ENCODE results near the gene COL9A3. TPM values are rescaled to one million over a fixed set of nuclear protein-coding genes. Genes with fewer than 3 reads are reported as not detected.

COL9A3 gene
- total RNA-seq, 1 experiment from 2014 or later = 59.7 TPM

GRCh38 chr20:62822239-62822787 is 5.5 kb downstream of the COL9A3 start:
- no peak for DNase-seq (ENCODE audit: low spot score)

DNA sequence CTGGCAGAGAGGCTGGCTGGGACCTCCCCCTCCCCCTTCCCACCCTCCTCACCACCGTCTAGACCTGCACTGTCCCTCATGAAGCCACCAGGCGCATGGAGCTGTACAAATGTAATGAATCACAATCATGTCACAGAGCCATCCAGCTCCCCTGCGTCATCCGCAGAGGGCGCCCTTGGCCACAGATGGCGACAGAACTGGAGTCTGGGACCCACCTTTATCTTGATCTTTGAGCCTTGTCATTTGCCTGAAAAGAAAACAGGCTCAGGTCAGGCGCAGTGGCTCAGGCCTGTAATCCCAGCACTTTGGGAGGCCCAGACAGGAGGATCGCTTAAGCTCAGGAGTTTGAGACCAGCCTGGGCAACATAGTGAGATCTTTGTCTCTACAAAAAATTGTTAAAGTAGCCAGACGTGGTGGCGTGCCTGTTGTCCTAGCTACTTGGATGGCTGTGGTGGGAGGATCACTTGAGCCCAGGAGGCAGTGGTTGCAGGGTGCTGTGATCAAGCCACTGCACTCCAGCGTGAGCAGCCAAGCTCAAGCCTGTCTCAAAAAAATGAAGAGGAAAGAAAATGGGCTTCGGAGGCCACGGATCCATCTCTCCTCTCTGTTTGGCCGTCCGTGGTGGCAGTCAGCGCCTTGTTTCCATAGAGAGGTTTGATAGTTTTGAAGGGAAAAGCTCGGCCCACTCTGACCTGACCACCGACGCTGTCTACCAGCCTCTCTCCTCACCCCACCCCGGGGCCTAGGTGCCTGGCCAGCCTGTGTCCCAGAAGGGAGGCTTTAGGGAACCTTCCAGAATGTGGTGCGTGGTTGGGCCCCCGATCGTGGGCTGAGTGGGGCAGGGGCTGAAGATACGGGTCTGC is 6.2 kb downstream of the COL9A3 start:
- peak; percentile 97 for DNase-seq (ENCODE audit: low spot score)

- no peak for DNase-seq (ENCODE audit: low spot score)
These were observed 7.0 kb downstream of the COL9A3 start for GRCh38 chr20:62823688-62824475.

- no peak for DNase-seq (ENCODE audit: low spot score)
These were observed 7.9 kb downstream of the COL9A3 start for GRCh38 chr20:62824476-62825332.

GRCh38 chr20:62825333-62825985 is 8.6 kb downstream of the COL9A3 start:
- no peak for DNase-seq (ENCODE audit: low spot score)

DNA sequence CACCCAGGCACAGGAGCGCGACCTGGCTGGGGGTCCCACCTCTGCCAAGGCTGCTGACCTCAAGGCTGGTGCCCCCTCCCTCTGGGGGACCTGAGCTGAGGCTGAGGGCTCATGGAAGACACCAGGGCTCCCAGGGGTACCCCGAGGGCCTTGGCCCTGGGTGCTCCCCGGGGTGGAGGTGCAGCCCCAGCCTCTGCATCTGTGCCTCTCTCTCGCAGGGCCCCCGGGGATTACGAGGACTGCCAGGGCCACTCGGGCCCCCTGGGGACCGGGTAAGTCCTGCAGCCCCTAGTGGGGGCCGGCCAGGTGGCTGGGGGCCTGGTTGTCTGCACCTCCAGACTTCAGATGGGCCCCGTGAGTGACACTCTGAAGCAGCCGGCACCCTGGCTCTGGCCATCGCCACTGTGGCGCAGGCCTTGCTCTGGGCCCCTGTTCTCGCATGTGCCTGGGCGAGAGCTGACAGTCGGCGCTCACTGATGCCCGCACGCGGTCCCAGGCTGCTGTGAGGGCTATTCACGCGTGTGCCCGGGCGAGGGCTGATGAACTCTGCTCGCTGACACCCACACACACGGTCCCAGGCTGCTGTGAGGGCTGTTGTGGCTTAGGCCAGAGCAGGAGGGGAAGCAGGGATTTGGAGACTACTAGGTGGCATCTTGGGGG is 9.3 kb downstream of the COL9A3 start:
- no peak for DNase-seq (ENCODE audit: low spot score)

DNA sequence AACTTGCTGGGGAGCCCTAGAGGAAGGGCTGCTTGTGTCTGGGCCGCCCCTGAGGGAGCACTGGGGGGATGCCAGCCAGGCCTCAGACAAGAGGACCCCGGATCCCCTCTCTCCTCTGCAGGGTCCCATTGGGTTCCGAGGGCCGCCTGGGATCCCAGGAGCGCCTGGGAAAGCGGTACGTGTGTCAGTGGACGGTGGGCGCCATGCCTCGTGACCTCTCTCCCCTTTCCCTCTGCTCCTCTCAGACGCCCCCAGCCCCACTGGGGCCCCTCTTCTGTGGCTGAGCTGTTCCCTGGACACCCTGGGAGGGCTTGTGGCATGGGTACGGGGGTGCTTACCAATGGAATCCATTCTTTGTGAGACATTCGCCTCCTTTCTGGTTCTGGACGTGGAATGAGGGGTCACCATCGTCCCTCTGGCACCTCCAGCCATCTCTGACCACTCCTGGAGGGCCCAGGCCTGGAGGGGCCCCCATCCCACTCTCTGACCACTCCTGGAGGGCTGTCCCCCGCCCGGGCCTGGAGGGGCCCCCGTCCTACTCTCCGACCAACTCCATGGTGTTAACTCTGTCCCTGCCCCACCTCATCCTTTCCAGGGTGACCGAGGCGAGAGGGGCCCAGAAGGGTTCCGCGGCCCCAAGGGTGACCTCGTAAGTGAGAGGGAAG is 9.9 kb downstream of the COL9A3 start:
- DNase-seq (ENCODE audit: low spot score) = no peak

DNA sequence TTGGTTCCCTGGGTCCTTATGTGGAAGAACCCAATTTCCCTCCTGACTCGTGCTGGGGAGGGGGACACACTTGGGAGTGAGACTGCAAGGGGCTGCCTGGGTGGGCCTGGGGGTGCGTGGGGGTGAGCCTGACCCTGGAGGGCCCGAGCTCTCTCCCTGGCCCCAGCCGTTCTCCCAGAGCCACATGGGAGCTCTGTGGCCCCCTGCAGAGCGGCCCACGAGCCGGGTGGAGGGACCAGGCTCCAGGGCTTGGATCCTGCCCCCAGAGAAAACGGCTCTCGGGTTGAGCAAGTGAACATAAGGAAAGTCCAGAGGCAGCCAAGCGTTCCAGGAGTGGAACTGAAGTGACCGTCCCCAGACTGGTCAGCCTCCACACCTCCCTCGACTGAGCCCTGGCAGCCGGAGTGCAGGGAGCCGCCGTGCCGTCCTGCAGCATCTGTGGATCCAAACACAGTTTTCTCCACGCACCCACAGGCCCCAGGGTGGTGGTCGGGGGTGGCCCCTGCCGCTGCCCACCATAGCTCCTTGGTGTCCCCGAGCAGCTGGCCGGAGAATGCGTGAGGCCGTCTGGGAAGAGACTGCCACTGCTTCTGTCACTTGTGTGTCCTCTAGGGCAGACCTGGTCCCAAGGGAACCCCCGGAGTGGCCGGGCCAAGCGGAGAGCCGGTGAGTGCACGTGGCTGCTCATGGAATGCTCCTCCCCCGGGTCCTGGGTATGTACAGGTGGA is 10.6 kb downstream of the COL9A3 start:
- DNase-seq (ENCODE audit: low spot score) = no peak

DNA sequence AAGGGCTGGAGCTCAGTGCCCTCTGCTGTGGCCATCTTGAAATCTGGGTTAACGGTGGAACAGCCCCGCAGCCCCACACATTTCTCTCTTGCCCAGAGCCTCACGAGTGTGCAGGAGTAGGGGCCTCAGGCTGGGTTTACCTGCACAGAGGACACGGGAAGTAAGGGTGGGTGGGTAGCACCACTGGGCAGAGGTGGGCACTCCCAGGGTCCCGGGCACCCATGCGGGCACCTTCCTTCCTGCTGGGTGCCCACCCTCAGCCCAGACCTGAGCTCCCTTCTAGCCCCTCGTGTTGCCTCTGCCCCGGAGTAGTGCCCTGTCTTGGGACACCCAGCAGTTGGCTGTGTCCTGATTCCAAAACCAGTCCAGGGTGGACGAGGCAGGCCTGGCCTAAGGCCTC is 11.2 kb downstream of the COL9A3 start:
- DNase-seq (ENCODE audit: low spot score) = no peak

DNA sequence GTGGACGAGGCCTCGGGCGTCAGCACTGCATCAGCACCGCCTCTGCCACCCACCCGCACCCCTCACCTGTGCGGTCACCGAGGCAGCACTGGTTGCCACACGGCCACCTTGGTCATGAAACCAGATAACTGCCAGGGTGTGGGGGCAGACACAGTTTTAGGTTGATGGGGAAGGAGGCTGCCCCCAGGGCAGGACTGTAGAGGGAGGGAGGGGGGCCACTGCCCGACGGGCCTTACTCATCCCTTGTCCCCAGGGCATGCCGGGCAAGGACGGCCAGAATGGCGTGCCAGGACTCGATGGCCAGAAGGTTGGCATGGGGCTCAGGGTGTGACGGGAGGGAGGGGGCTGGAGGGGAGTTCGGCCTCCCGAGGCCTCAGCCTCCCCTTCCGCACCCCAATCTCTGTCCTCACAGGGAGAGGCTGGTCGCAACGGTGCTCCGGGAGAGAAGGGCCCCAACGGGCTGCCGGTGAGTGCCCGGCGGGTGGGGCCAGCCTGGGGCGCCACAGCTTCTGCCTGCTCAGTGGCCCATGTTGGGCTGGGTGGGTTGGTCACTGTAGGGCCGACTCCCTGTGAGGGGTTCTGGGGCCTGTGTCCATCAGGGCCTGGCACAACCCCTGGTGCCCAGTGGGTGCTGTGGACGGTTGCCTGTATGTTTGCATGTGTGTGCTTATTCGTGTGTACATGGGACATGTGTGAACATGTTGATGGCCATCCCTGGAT is 11.8 kb downstream of the COL9A3 start:
- no peak for DNase-seq (ENCODE audit: low spot score)

DNA sequence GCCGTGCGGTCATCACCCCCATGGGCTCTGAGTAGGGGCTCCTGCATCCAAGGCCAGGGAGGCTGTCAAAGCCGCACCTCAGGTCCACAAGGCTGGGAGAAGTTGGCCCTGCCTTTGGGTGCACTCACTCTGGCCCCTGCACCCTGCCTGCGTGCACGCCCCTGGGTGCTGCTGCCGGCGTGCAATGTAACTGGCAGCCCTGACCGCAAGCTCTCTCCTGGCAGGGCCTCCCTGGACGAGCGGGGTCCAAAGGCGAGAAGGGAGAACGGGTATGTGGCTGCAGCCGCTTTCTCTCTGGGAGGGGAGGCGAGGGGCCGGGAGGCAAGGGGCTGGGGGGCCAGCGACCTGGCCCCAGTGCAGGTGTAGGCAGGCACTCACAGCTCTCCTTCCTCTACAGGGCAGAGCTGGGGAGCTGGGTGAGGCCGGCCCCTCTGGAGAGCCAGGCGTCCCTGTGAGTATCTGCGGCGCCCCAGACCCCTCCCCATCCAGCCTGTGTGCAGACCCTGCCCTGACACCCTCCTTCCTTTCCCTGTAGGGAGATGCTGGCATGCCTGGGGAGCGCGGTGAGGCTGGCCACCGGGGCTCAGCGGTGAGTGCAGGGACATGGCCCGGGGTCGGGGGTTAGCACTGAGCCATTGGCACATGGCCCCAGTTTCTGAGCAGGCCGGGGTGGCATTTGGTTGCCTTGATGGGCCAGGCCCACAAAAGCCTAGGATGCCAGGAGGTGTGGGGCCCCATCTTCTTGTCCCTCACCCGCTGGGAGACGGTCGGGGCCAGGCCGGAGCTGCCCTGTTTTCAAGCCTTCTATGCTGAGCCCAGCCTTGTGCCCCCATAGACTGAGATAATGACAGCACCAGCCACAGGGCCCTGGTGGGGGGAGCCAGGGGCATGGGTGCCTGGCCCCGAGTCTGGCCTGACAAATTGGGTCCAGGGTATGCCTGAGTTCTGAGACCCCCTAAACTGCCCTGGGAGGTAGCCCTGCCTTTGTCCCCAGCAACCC is 12.7 kb downstream of the COL9A3 start:
- DNase-seq (ENCODE audit: low spot score) = no peak

GRCh38 chr20:62830251-62830650 is 13.4 kb downstream of the COL9A3 start:
- no peak for DNase-seq (ENCODE audit: low spot score)

- no peak for DNase-seq (ENCODE audit: low spot score)
These were observed 14.0 kb downstream of the COL9A3 start for GRCh38 chr20:62830821-62831220.

- peak; percentile 60 for DNase-seq (ENCODE audit: low spot score)
These were observed 14.5 kb downstream of the COL9A3 start for GRCh38 chr20:62831361-62831788.

- no peak for DNase-seq (ENCODE audit: low spot score)
These were observed 15.0 kb downstream of the COL9A3 start for GRCh38 chr20:62831854-62832211.

DNA sequence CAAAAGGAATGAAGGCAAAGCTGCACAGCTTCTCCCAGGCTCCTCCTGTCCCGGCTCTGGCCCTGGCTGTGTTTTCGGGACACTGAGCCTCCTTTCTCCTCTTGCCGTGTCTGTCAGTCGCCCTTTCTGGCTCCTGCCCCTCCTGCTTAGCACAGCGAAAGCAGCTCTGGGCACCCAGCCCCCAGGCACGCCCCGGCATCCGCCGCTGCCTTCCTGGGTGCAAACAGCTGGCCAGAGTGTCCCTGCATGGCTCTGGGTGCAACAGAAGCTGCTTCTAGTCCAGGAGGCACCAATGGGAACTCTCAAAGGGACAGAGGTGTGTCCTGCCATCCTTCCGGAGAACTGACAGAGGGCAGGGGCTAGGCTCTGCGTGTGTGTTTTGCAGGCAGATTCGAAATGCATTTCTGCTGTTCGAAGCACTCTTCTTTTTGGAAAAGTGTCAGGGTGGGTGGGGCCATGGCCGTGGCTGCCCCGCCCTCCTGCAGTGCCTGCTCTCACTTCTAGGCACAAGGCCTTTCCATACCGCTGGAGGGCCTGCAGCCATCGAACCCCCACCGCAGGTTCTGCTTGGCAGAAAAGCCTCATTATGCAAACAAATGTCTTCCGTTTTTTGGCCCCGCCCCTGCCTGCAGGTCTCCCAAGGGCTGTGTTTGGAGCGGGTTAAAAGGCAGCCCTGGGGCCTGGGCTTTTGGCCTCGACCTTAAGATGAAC is 15.5 kb downstream of the COL9A3 start:
- no peak for DNase-seq (ENCODE audit: low spot score)

DNA sequence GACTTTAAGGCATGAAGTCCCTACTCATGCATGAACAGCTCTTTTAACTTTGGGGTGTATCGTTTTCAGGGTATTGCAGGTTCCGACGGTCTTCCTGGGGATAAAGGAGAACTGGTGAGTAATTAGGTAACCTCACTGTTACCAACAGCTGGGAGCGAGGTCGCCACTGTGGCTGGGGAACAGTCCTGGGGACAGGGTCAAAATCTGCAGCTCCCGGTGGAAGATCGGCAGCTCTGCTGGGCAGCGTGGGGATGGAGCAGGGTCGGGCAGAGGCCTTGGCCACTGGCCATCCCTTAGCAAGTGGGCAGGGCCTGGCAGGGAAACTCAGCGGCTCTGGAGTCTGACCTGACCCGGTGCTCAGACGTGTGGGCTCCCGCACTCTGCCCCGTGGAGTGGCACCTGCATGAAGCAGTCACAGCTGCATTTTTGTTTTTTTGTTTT is 16.1 kb downstream of the COL9A3 start:
- DNase-seq (ENCODE audit: low spot score) = no peak

All from HT-29 (cell line).